ENCODE measurements around the gene SELENOI. TPM values are rescaled to one million over a fixed set of nuclear protein-coding genes. Genes with fewer than 3 reads are reported as not detected.

SELENOI gene
- total and polyA plus RNA-seq, 2 experiments from 2014 or later, result 8.4 to 67.8 TPM

- no peak for TF ChIP-seq ZNF462 (CRISPR knock-in tag; IDR thresholded peaks at IDR 0.05)
- no peak for TF ChIP-seq EZH2phosphoT487 (IDR thresholded peaks at IDR 0.05; ENCODE audit: unreplicated experiment)
- TF ChIP-seq NANOG (IDR thresholded peaks at IDR 0.05; ENCODE audit: borderline replicate concordance), result no peak
Observed at GRCh38 chr2:26325851-26326250, 20.1 kb upstream of the SELENOI start (continued).

- no peaks in the 10 kb centered on the region for H3F3A ChIP-seq (replicated peaks; ENCODE audit: low read depth)
Observed at GRCh38 chr2:26326514-26326913, 19.4 kb upstream of the SELENOI start.

More at GRCh38 chr2:26326514-26326913, 19.4 kb upstream of the SELENOI start:
- no peaks in the 10 kb centered on the region for H3K36me3 ChIP-seq (ENCODE audit: insufficient read depth)
- H3K4me1 ChIP-seq (ENCODE audit: insufficient read depth), result no peaks in the 10 kb centered on the region
- Mint-ChIP-seq H3K4me3 (no peak overlapping the region), H3K36me3 (ENCODE audit: low read depth) (no peaks in the 10 kb centered on the region), H3K27ac (no peak overlapping the region), H3K27me3 (ENCODE audit: insufficient read depth, low read depth, poor library complexity) (peaks cover 7% of the 10 kb centered on the region), H3K9me3 (no peaks in the 10 kb centered on the region), H3K4me1 (peaks cover 5% of the 10 kb centered on the region; the same call in 1 of the 3 replicates)
- H2AFZ ChIP-seq, result no peak overlapping the region
- H4K20me1 ChIP-seq (replicated peaks; ENCODE audit: insufficient read depth), result no peaks in the 10 kb centered on the region
- no peak for DNase-seq (ENCODE audit: low spot score)
- ATAC-seq, result no peak
- no peaks in the 10 kb centered on the region for H3K9me2 ChIP-seq (ENCODE audit: insufficient read depth)
- TF ChIP-seq POLR2AphosphoS5 (IDR thresholded peaks at IDR 0.05; ENCODE audit: low read depth) (no peak), ZNF331 (CRISPR knock-in tag; IDR thresholded peaks at IDR 0.05; ENCODE audit: low read depth) (no peak), STAT1 (IDR thresholded peaks at IDR 0.05; ENCODE audit: unreplicated experiment) (no peak), EZH2 (IDR thresholded peaks at IDR 0.05; ENCODE audit: low read depth, unreplicated experiment) (no peak), JUNB (IDR thresholded peaks at IDR 0.05; ENCODE audit: unreplicated experiment) (no peak), CTCF (conservative IDR thresholded peaks at IDR 0.05; ENCODE audit: low read depth in 2 of 2) (no peak), REST (IDR thresholded peaks at IDR 0.05; ENCODE audit: unreplicated experiment) (no peak), CREB1 (CRISPR knock-in tag; IDR thresholded peaks at IDR 0.05; ENCODE audit: low read depth) (no peak), NANOG (IDR thresholded peaks at IDR 0.05; ENCODE audit: borderline replicate concordance) (no peak), ETS1 (IDR thresholded peaks at IDR 0.05) (no peak)
- H3K79me2 ChIP-seq (replicated peaks; ENCODE audit: insufficient read depth), result no peaks in the 10 kb centered on the region
- H3K4me3 ChIP-seq, result no peak overlapping the region
- no peak overlapping the region for H3K27ac ChIP-seq (ENCODE audit: low read depth)
- no peak overlapping the region for H3K4me2 ChIP-seq
- H3K27me3 ChIP-seq (ENCODE audit: insufficient read depth), result no peaks in the 10 kb centered on the region
